HCT116 (cell line): ENCODE measurements around the gene ASB4. TPM values are rescaled to one million over a fixed set of nuclear protein-coding genes. Genes with fewer than 3 reads are reported as not detected.

Source experiments
- ATAC-seq: fragments of 200-7000 bp; cut with Tn5 transposase; 2 replicates; pipeline ENCODE4 v1.9.1; 2020; ENCODE audit warnings: mild to moderate bottlenecking, moderate library complexity
- BruUV-seq: library from RNA; stranded (reverse); fragments of 400-500 nt; replicated peaks from 2 replicates; lab custom pipeline; 2021; lab: Mats Ljungman, UMichigan
- CTCF ChIA-PET: fragments of 300-600 bp; sonication (Branson Sonifier 250); formaldehyde crosslinking; loops from one replicate; lab custom pipeline; 2021; ENCODE audit warnings: antibody characterized with exemption; lab: Charles Lee
- POLR2A ChIA-PET: fragments of 300-600, 350-600 bp; sonication (Branson Sonifier 250); formaldehyde crosslinking; loops from one replicate; lab custom pipeline; 2021; ENCODE audit warnings: antibody characterized with exemption; lab: Charles Lee
- RAD21 ChIA-PET, 2 experiments: fragments of 300-600 bp; sonication (Branson Sonifier 250); formaldehyde crosslinking; loops; one replicate each; lab custom pipeline; 2023; ENCODE audit warnings: low total read pairs in 2 of 2; ENCODE audit not compliant: uncharacterized antibody in 2 of 2, unreplicated experiment in 2 of 2, low non-redundant PET in 1 of 2; lab: Charles Lee
- DNase-seq: peaks from one replicate; pipeline ENCODE4 v3.0.0-alpha.2; 2010; ENCODE audit warnings: low read depth, low spot score
- H2AFZ ChIP-seq: fragments of 200-600 bp; shearing (Covaris generic), sonication (generic); 2 replicates; pipeline ENCODE4 v1.6.1; 2017; ENCODE audit warnings: low read depth, mixed run types, mixed read lengths, antibody characterized with exemption, low read length; ENCODE audit not compliant: poor library complexity, severe bottlenecking
- H3K27ac ChIP-seq: 2 replicates; pipeline ENCODE4 v1.5.1; 2012; ENCODE audit warnings: low read depth, low read length
- H3K27me3 ChIP-seq: fragments of 200-600 bp; sonication (generic); 2 replicates; pipeline ENCODE4 v1.6.1; 2016; ENCODE audit warnings: mixed run types, low read length, mixed read lengths; ENCODE audit not compliant: insufficient read depth
- H3K36me3 ChIP-seq, 2 experiments: fragments of 200-500 bp in 1 of 2; fragments of 200-600 bp in 1 of 2; sonication (Bioruptor generic) in 1 of 2; sonication (generic) in 1 of 2; 2 replicates each; pipeline versions ENCODE4 v1.5.1 to v1.6.1; 2014 to 2016; ENCODE audit warnings: low read length in 2 of 2, inconsistent platforms in 1 of 2, mixed read lengths in 1 of 2, mixed run types in 1 of 2; ENCODE audit not compliant: insufficient read depth in 2 of 2, control insufficient read depth in 1 of 2
- H3K4me1 ChIP-seq, 2 experiments: fragments of 200-600 bp in 1 of 2; sonication (generic) in 1 of 2; 2 replicates each; pipeline versions ENCODE4 v1.5.1 to v1.6.1; 2012 to 2017; ENCODE audit warnings: low read length in 2 of 2, inconsistent platforms in 1 of 2, mild to moderate bottlenecking in 1 of 2, mixed read lengths in 1 of 2, mixed run types in 1 of 2, moderate library complexity in 1 of 2; ENCODE audit not compliant: insufficient read depth in 2 of 2, control insufficient read depth in 1 of 2
- H3K4me2 ChIP-seq: fragments of 200-600 bp; sonication (generic); 2 replicates; pipeline ENCODE4 v1.6.1; 2017; ENCODE audit warnings: mixed run types, low read length, mixed read lengths
- H3K4me3 ChIP-seq, 2 experiments: fragments of 200-600 bp in 1 of 2; sonication (generic) in 1 of 2; replicated peaks in 1 of 2; 2 replicates each; pipeline ENCODE4 v1.5.1; 2011 to 2016; ENCODE audit warnings: low read length in 2 of 2, control low read depth in 1 of 2, low read depth in 1 of 2, mild to moderate bottlenecking in 1 of 2, mixed read lengths in 1 of 2, mixed run types in 1 of 2
- H3K79me2 ChIP-seq: fragments of 200-600 bp; sonication (generic); 2 replicates; pipeline ENCODE4 v1.6.1; 2017; ENCODE audit warnings: mild to moderate bottlenecking, mixed run types, low read length, moderate library complexity, mixed read lengths; ENCODE audit not compliant: insufficient read depth
- H3K9ac ChIP-seq: fragments of 200-600 bp; sonication (generic); 2 replicates; pipeline ENCODE4 v1.6.1; 2016; ENCODE audit warnings: low read length, mixed read lengths
- H3K9me2 ChIP-seq: fragments of 200-600 bp; sonication (generic), shearing (Covaris generic); 2 replicates; pipeline ENCODE4 v1.6.1; 2017; ENCODE audit warnings: mixed run types, mild to moderate bottlenecking, moderate library complexity; ENCODE audit not compliant: insufficient read depth
- H3K9me3 ChIP-seq, 2 experiments: fragments of 200-500 bp in 1 of 2; fragments of 200-600 bp in 1 of 2; sonication (Bioruptor generic) in 1 of 2; sonication (generic) in 1 of 2; 2 replicates each; pipeline ENCODE4 v1.6.1; 2014 to 2017; ENCODE audit warnings: low read length in 2 of 2, mixed read lengths in 2 of 2, inconsistent platforms in 1 of 2, low read depth in 1 of 2, mild to moderate bottlenecking in 1 of 2, mixed run types in 1 of 2, moderate library complexity in 1 of 2; ENCODE audit not compliant: control insufficient read depth in 1 of 2, insufficient read depth in 1 of 2
- H4K20me1 ChIP-seq: fragments of 200-600 bp; sonication (generic), shearing (Covaris generic); 2 replicates; pipeline ENCODE4 v1.6.1; 2017; ENCODE audit warnings: mixed run types, mild to moderate bottlenecking, moderate library complexity; ENCODE audit not compliant: insufficient read depth
- CBX3 ChIP-seq: IDR thresholded peaks from 2 replicates; pipeline ENCODE4 v1.6.1; 2012; ENCODE audit warnings: low read depth
- CEBPB ChIP-seq: IDR thresholded peaks from 2 replicates; pipeline ENCODE4 v1.6.1; 2012; ENCODE audit warnings: low read depth
- CTCF ChIP-seq, 3 experiments: fragments of 200-600 bp in 1 of 3; sonication (generic) in 1 of 3; IDR thresholded peaks in 2 of 3; conservative IDR thresholded peaks in 1 of 3; 2 replicates each; pipeline ENCODE4 v1.5.1; 2012 to 2017; ENCODE audit warnings: low read depth in 2 of 3, low read length in 2 of 3, antibody characterized with exemption in 1 of 3, borderline replicate concordance in 1 of 3, control low read depth in 1 of 3, mild to moderate bottlenecking in 1 of 3, mixed read lengths in 1 of 3, mixed run types in 1 of 3, moderate library complexity in 1 of 3; ENCODE audit not compliant: insufficient read depth in 1 of 3
- EGR1 ChIP-seq: IDR thresholded peaks from 2 replicates; pipeline ENCODE4 v1.6.1; 2012; ENCODE audit warnings: low read depth
- ELF1 ChIP-seq: IDR thresholded peaks from 2 replicates; pipeline ENCODE4 v1.6.1; 2012; ENCODE audit warnings: low read depth, borderline replicate concordance
- EZH2 ChIP-seq: fragments of 200-600 bp; sonication (generic); IDR thresholded peaks from 2 replicates; pipeline ENCODE4 v1.6.1; 2017; ENCODE audit warnings: antibody characterized with exemption, mixed run types
- EZH2phosphoT487 ChIP-seq: fragments of 200-600 bp; IDR thresholded peaks from 2 replicates; pipeline ENCODE4 v1.6.1; 2018; ENCODE audit warnings: antibody characterized with exemption, borderline replicate concordance
- JUND ChIP-seq: IDR thresholded peaks from 2 replicates; pipeline ENCODE4 v1.6.1; 2012
- POLR2A ChIP-seq: IDR thresholded peaks from 2 replicates; pipeline ENCODE4 v1.7.0; 2011; ENCODE audit warnings: borderline replicate concordance; ENCODE audit not compliant: insufficient read depth, insufficient read length; ENCODE audit errors: extremely low read depth
- POLR2AphosphoS5 ChIP-seq: IDR thresholded peaks from 2 replicates; pipeline ENCODE4 v1.6.1; 2011; ENCODE audit warnings: mild to moderate bottlenecking, low read depth, low read length, moderate library complexity
- RAD21 ChIP-seq: IDR thresholded peaks from 2 replicates; pipeline ENCODE4 v1.6.1; 2012; ENCODE audit warnings: low read depth, mild to moderate bottlenecking
- REST ChIP-seq: IDR thresholded peaks from 2 replicates; pipeline ENCODE4 v1.6.1; 2012; ENCODE audit warnings: low read depth
- SIN3A ChIP-seq: IDR thresholded peaks from 2 replicates; pipeline ENCODE4 v1.6.1; 2012; ENCODE audit warnings: low read depth
- SP1 ChIP-seq: IDR thresholded peaks from 2 replicates; pipeline ENCODE4 v1.6.1; 2012; ENCODE audit warnings: low read depth
- SRF ChIP-seq: IDR thresholded peaks from 2 replicates; pipeline ENCODE4 v1.6.1; 2012; ENCODE audit warnings: low read depth
- TCF7L2 ChIP-seq: IDR thresholded peaks from 2 replicates; pipeline ENCODE4 v1.7.0; 2011; ENCODE audit warnings: borderline replicate concordance, inconsistent platforms; ENCODE audit not compliant: insufficient read depth, insufficient read length; ENCODE audit errors: extremely low read depth
- YY1 ChIP-seq: IDR thresholded peaks from 2 replicates; pipeline ENCODE4 v1.6.1; 2011; ENCODE audit warnings: low read length, low read depth, moderate library complexity, mild to moderate bottlenecking; ENCODE audit not compliant: insufficient replicate concordance; ENCODE audit errors: extremely low read depth
- ZFX ChIP-seq: fragments of 450-650 bp; IDR thresholded peaks from 2 replicates; pipeline ENCODE4 v1.6.1; 2017
- ZNF274 ChIP-seq: fragments of 200-500 bp; sonication (Bioruptor generic); IDR thresholded peaks from 2 replicates; pipeline ENCODE4 v1.6.1; 2014; ENCODE audit warnings: mild to moderate bottlenecking, low read depth, low read length, inconsistent platforms
- intact Hi-C: fragments of 100-400 bp; cut with micrococcal nuclease; formaldehyde crosslinking; loops from 2 replicates; pipeline ENCODE4 v1.10.0; 2022
- total RNA-seq: library from RNA; stranded (reverse); gene quantifications from one replicate; pipeline ENCODE4 v1.2.1, GENCODE V29; 2021; ENCODE audit not compliant: unreplicated experiment
- TF ChIP-seq, protein P1 (sequence below): IDR thresholded peaks from 2 replicates; pipeline ENCODE4 v1.6.1; 2011; ENCODE audit warnings: mild to moderate bottlenecking, low read length, moderate library complexity; ENCODE audit not compliant: insufficient replicate concordance; ENCODE audit errors: extremely low read depth

The ASB4 gene
- total RNA-seq, 1 experiment from 2014 or later = 0.12 TPM

DNA sequence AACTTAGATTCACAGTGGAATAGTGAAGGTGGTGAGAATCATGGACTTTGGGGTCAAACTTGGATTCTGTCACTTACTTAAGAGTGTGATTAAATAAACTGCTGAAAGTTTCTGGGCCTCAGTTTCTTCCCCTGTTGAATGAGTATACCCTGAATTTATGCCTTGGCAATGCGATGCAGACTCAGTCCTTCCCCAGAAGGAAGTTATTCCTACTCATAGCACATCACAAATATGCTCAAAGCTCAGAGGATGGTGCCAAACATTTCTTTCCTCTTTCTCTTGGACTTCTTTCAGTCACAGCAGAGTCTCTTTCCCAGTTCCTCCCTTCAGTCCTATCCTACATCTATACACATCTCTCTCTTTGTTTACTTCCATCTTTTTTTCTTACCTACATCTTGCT, 45.1 kb downstream of the ASB4 start:
- Histone ChIP-seq H3K9me3 (no peaks in the 10 kb centered on the region), H3K9ac (no peak overlapping the region), H3K27ac (no peak overlapping the region), H3K4me3 (no peak overlapping the region), H3K79me2 (no peaks in the 10 kb centered on the region), H3K4me1 (no peaks in the 10 kb centered on the region; a peak in 1 of 4 replicates), H3K9me2 (no peaks in the 10 kb centered on the region), H3K36me3 (no peaks in the 10 kb centered on the region), H3K27me3 (no peaks in the 10 kb centered on the region), H4K20me1 (no peaks in the 10 kb centered on the region), H2AFZ (no peak overlapping the region), H3K4me2 (no peak overlapping the region)
- RAD21 ChIA-PET = no interaction called here
- BruUV-seq = no TSS peak
- CTCF ChIA-PET = interaction anchor here (1.3 to 9.6 kb wide), 4 partner anchors 14 to 158 kb away, joined by 4 to 226 read pairs (median 48); no protein-coding TSS in a partner anchor
- ATAC-seq (no peak), DNase-seq (no peak)
- POLR2A ChIA-PET = no interaction called here
- intact Hi-C loops = no loop called here
- TF ChIP-seq ZNF274 (no peak), RAD21 (no peak), JUND (no peak), TCF7L2 (no peak), CBX3 (no peak), POLR2A (no peak), ELF1 (no peak), SRF (no peak), YY1 (no peak), EZH2phosphoT487 (no peak), CEBPB (no peak), ZFX (no peak), REST (no peak), SIN3A (no peak), CTCF (IDR thresholded peaks at IDR 0.05 in 2 of 3, conservative IDR thresholded peaks at IDR 0.05 in 1 of 3; ENCODE audit: borderline replicate concordance in 1 of 3, insufficient read depth in 1 of 3, low read depth in 2 of 3, low read length in 2 of 3) (no peak), EZH2 (no peak), EGR1 (no peak), POLR2AphosphoS5 (no peak), SP1 (no peak)
- TF ChIP-seq, protein P1, sequence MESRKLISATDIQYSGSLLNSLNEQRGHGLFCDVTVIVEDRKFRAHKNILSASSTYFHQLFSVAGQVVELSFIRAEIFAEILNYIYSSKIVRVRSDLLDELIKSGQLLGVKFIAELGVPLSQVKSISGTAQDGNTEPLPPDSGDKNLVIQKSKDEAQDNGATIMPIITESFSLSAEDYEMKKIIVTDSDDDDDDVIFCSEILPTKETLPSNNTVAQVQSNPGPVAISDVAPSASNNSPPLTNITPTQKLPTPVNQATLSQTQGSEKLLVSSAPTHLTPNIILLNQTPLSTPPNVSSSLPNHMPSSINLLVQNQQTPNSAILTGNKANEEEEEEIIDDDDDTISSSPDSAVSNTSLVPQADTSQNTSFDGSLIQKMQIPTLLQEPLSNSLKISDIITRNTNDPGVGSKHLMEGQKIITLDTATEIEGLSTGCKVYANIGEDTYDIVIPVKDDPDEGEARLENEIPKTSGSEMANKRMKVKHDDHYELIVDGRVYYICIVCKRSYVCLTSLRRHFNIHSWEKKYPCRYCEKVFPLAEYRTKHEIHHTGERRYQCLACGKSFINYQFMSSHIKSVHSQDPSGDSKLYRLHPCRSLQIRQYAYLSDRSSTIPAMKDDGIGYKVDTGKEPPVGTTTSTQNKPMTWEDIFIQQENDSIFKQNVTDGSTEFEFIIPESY = no peak
